ENCODE data around the gene VWA3A. TPM values are rescaled to one million over a fixed set of nuclear protein-coding genes. Genes with fewer than 3 reads are reported as not detected.
"Not testable (repeated sequence)": the region's sequence is repeated elsewhere in the genome, so short reads cannot be mapped to it uniquely, and the experiment has no call there.

VWA3A gene
- total and polyA plus RNA-seq, 7 donors, result 0.03 to 0.15 (median 0.12) TPM; not detected in 4

DNA sequence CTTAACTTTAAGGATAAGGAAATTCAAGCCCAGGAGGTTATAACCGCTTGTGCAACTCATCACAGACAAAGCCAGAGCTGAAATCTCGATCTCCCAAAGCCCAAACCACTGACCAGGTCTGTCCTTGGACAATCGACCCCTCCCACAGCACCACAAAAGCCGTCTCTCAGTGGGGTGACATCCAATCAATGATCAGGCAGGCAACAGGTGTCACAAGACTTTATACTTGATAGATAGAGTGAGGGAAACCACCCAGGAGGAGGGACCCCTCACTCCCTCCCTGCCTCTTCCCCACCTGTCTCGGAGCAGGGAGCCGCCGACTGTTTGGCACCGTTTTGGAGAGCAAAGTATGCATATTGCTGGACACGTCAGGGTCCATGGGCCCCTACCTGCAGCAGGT, 55.5 kb downstream of the VWA3A start:
- 46 to 55% (median 49%) methylated on average over 9 of the region's 9 CpGs for WGBS, 3 donors
- intact Hi-C loops (cut with DNase I), result no loop called here
- H3K9me3 ChIP-seq, result no peaks in the 10 kb centered on the region

DNA sequence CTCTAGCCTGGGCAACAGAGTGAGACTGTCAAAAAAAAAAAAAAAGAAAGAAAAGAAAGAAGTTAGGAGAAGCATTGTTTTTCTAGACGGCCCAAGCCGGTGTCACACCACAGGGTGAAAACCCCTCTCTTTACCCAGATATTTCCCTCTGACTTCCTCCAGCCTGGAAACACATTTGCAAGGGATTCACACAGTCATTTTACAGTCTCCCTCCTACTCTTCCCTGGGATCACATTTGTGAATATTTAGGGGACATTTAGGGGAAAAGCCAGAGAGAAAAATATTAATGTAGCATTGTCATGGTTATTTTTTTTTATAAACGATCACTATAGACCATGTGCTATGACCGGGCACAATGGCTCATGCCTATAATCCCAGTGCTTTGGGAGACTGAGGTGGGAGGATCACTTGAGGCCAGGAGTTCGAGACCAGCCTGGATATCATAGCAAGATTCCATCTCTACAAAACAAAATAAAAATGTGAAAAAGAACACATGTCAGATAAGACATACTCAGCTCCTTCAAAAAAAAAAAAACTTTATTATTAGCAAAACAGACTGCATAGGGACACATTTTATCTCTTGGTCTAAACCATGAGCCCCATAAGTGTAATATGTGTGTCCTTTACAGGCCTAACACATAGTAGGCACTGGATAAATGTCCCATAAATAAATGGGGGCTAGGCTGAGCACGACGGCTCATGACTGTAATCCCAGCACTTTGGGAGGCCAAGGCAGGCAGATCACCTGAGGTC, 59.1 kb downstream of the VWA3A start:
- TF ChIP-seq, protein P1, sequence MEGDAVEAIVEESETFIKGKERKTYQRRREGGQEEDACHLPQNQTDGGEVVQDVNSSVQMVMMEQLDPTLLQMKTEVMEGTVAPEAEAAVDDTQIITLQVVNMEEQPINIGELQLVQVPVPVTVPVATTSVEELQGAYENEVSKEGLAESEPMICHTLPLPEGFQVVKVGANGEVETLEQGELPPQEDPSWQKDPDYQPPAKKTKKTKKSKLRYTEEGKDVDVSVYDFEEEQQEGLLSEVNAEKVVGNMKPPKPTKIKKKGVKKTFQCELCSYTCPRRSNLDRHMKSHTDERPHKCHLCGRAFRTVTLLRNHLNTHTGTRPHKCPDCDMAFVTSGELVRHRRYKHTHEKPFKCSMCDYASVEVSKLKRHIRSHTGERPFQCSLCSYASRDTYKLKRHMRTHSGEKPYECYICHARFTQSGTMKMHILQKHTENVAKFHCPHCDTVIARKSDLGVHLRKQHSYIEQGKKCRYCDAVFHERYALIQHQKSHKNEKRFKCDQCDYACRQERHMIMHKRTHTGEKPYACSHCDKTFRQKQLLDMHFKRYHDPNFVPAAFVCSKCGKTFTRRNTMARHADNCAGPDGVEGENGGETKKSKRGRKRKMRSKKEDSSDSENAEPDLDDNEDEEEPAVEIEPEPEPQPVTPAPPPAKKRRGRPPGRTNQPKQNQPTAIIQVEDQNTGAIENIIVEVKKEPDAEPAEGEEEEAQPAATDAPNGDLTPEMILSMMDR (IDR thresholded peaks at IDR 0.05), result no peak
- intact Hi-C loops (cut with DNase I), result no loop called here
- Histone ChIP-seq H3K27me3 (ENCODE audit: insufficient read depth in 3 of 3, low read length in 2 of 3) (no peaks in the 10 kb centered on the region), H3K27ac (no peak overlapping the region), H3K9me3 (no peaks in the 10 kb centered on the region), H3K4me1 (no peaks in the 10 kb centered on the region), H3K4me3 (no peak overlapping the region), H3K36me3 (ENCODE audit: insufficient read depth in 1 of 2, low read depth in 1 of 2) (no peaks in the 10 kb centered on the region)
- DNase-seq (no peak), ATAC-seq (no peak)
- WGBS, 3 donors, result 65 to 77% (median 66%) methylated on average over 7 of the region's 7 CpGs

More for the DNA sequence above, 55.5 kb downstream of the VWA3A start:
- no peaks in the 10 kb centered on the region for H3K4me1 ChIP-seq
- H3K27me3 ChIP-seq (ENCODE audit: insufficient read depth in 3 of 3, low read length in 2 of 3), result no peaks in the 10 kb centered on the region
- TF ChIP-seq, protein P1 (IDR thresholded peaks at IDR 0.05), result no peak
- H3K36me3 ChIP-seq (ENCODE audit: insufficient read depth in 1 of 2, low read depth in 1 of 2), result no peaks in the 10 kb centered on the region
- no peak overlapping the region for H3K4me3 ChIP-seq
- DNase-seq (no peak), ATAC-seq (no peak)
- no peak overlapping the region for H3K27ac ChIP-seq

DNA sequence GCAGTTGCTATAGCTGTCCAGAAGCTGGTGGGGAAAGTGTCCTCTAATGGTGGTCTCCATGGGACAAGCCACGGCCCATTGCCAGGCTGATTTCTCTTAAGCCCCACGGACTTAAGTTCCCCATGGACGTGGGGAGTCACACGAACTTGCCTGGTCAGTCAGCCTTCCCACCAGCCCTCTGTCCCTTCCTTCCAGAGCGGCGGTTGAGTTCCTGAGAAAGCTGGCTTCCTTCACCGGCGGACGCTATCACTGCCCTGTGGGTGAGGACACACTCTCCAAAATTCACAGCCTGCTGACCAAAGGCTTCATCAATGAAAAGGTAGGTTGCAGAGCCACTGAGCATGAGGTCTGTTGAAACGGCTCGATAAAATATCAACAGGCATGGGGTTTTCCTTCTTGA, 60.0 kb downstream of the VWA3A start:
- DNase-seq (no peak), ATAC-seq (no peak)
- 74 to 80% (median 75%) methylated on average over 11 of the region's 11 CpGs for WGBS, 3 donors
- Histone ChIP-seq H3K36me3 (ENCODE audit: insufficient read depth in 1 of 2, low read depth in 1 of 2) (no peaks in the 10 kb centered on the region), H3K4me3 (no peak overlapping the region), H3K27me3 (ENCODE audit: insufficient read depth in 3 of 3, low read length in 2 of 3) (no peaks in the 10 kb centered on the region), H3K27ac (no peak overlapping the region), H3K4me1 (no peaks in the 10 kb centered on the region), H3K9me3 (no peaks in the 10 kb centered on the region)
- intact Hi-C loops (cut with DNase I), result no loop called here
- TF ChIP-seq, protein P1 (IDR thresholded peaks at IDR 0.05), result no peak

DNA sequence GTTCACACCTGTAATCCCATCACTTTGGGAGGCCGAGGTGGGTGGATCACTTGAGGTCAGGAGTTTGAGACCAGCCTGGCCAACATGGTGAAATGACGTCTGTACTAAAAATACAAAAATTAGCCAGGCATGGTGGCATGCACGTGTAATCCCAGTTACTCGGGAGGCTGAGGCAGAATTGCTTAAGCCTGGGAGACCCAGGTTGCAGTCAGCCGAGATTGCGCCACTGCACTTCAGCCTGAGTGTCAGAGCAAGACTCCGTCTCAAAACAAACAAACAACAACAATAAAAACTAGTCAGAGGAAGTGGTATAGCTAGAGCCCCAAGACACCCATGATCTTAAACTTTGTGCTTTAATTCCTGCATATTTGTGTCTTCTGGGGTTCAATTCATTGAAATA, 60.7 kb downstream of the VWA3A start:
- H3K27me3 ChIP-seq (ENCODE audit: insufficient read depth in 3 of 3, low read length in 2 of 3), result not testable (repeated sequence)

DNA sequence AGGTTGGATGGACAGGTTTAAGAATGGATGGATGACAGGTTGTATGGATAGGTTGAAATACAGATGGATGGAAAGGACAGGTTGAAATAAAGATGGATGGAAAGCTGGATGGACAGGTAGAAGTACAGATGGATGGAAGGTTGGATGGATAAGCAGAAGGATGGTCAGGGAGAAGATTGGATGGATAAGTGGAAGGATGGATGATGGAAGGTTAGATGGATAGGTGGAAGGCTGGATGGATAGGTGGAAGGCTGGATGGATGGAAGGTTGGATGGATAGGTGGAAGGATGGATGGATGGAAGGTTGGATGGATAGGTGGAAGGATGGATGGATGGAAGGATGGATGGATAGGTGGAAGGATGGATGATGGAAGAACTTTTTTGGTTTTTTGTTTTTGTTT, 69.1 kb downstream of the VWA3A start:
- no peak for DNase-seq
- no peak overlapping the region for H3K27ac ChIP-seq
- intact Hi-C loops (cut with DNase I), result no loop called here
- TF ChIP-seq, protein P1 (IDR thresholded peaks at IDR 0.05), result no peak
- H3K36me3 ChIP-seq (ENCODE audit: insufficient read depth in 1 of 2, low read depth in 1 of 2), result no peaks in the 10 kb centered on the region
- H3K4me3 ChIP-seq, result no peak overlapping the region
- no peaks in the 10 kb centered on the region for H3K4me1 ChIP-seq
- H3K27me3 ChIP-seq (ENCODE audit: insufficient read depth in 3 of 3, low read length in 2 of 3), result peaks cover 0 to 25% (median 6%) of the 10 kb centered on the region in 3 donors
- no peak for ATAC-seq
- no peaks in the 10 kb centered on the region for H3K9me3 ChIP-seq

More for the DNA sequence above, 60.7 kb downstream of the VWA3A start:
- H3K4me3 ChIP-seq; H3K4me1 ChIP-seq; H3K9me3 ChIP-seq; H3K36me3 ChIP-seq (ENCODE audit: insufficient read depth in 1 of 2, low read depth in 1 of 2); H3K27ac ChIP-seq; ATAC-seq; intact Hi-C loops (cut with DNase I); DNase-seq: not testable (repeated sequence)
- WGBS, 3 donors, result 58 to 81% (median 63%) methylated on average over 7 of the region's 7 CpGs

Data from psoas muscle (tissue), 8 donors.